Parathyroid adenoma (tissue), 2 donors: Measurements from ENCODE around the gene CEP128.

Experiments
- H2AFZ ChIP-seq: fragments of 300-600 bp; sonication (generic); one replicate; pipeline ENCODE4 v1.7.0; 2017; ENCODE audit warnings: antibody characterized with exemption, mild to moderate bottlenecking
- H3K27ac ChIP-seq: fragments of 300-600 bp; sonication (generic); one replicate; pipeline ENCODE4 v1.7.0; 2017
- H3K27me3 ChIP-seq: fragments of 300-600 bp; sonication (generic); one replicate; pipeline ENCODE4 v1.7.0; 2017; ENCODE audit warnings: low read length; ENCODE audit not compliant: control insufficient read depth, insufficient read depth
- H3K36me3 ChIP-seq: fragments of 300-600 bp; sonication (generic); one replicate; pipeline ENCODE4 v1.7.0; 2017; ENCODE audit warnings: low read length; ENCODE audit not compliant: control insufficient read depth, insufficient read depth
- H3K4me1 ChIP-seq: fragments of 300-600 bp; sonication (generic); one replicate; pipeline ENCODE4 v1.7.0; 2017; ENCODE audit warnings: control low read depth
- H3K4me2 ChIP-seq: fragments of 300-600 bp; sonication (generic); one replicate; pipeline ENCODE4 v1.7.0; 2017; ENCODE audit warnings: low read length
- H3K4me3 ChIP-seq: fragments of 300-600 bp; sonication (generic); one replicate; pipeline ENCODE4 v1.7.0; 2017; ENCODE audit warnings: low read depth, low read length
- H3K79me2 ChIP-seq: fragments of 300-600 bp; sonication (generic); one replicate; pipeline ENCODE4 v1.7.0; 2017; ENCODE audit warnings: control low read depth
- H3K9ac ChIP-seq: fragments of 300-600 bp; sonication (generic); one replicate; pipeline ENCODE4 v1.7.0; 2017; ENCODE audit warnings: mild to moderate bottlenecking
- H3K9me3 ChIP-seq: fragments of 300-600 bp; sonication (generic); one replicate; pipeline ENCODE4 v1.7.0; 2017; ENCODE audit warnings: low read length; ENCODE audit not compliant: control insufficient read depth
- TF ChIP-seq, protein P1 (sequence below): fragments of 300-600 bp; sonication (generic); IDR thresholded peaks from one replicate; pipeline ENCODE4 v1.7.0; 2017; ENCODE audit warnings: antibody characterized with exemption, mild to moderate bottlenecking
- donor health status: primary hyperparathyroidism.

Gene CEP128

DNA sequence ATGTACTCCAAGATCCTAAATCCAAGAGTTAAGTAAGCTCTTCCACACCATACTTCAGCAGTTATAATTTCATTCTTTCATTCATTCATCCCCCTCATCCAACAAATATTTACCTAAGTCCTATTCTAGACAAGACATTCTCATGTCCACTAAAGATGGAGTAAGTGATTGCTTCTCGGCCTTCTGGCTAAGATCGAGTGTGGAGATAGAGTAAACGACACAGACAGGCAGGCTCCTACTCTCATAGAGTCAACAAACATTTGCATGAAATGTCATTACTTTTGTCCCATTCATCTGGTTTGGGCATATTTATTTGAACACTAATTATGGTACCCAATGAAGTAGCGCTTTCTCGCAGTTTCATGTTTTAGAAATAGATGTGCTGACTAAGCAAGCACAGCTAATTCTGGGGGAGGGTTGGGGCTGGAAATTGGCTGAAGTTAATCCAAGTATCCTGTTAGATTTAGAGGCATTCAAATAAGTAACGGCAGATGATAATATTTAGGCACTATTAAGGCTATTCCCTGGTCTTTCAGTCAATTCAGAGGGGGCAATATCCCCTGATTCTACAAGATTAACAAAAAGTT lies 176.5 kb downstream of the CEP128 start:
- no peak overlapping the region for H2AFZ ChIP-seq
- H3K4me3 ChIP-seq = no peak overlapping the region
- H3K27me3 ChIP-seq = no peaks in the 10 kb centered on the region
- TF ChIP-seq, protein P1, sequence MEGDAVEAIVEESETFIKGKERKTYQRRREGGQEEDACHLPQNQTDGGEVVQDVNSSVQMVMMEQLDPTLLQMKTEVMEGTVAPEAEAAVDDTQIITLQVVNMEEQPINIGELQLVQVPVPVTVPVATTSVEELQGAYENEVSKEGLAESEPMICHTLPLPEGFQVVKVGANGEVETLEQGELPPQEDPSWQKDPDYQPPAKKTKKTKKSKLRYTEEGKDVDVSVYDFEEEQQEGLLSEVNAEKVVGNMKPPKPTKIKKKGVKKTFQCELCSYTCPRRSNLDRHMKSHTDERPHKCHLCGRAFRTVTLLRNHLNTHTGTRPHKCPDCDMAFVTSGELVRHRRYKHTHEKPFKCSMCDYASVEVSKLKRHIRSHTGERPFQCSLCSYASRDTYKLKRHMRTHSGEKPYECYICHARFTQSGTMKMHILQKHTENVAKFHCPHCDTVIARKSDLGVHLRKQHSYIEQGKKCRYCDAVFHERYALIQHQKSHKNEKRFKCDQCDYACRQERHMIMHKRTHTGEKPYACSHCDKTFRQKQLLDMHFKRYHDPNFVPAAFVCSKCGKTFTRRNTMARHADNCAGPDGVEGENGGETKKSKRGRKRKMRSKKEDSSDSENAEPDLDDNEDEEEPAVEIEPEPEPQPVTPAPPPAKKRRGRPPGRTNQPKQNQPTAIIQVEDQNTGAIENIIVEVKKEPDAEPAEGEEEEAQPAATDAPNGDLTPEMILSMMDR = no peak
- no peaks in the 10 kb centered on the region for H3K79me2 ChIP-seq
- no peaks in the 10 kb centered on the region for H3K36me3 ChIP-seq
- no peaks in the 10 kb centered on the region for H3K9me3 ChIP-seq
- no peak overlapping the region for H3K9ac ChIP-seq
- no peak overlapping the region for H3K27ac ChIP-seq
- peaks cover 2% of the 10 kb centered on the region for H3K4me1 ChIP-seq
- no peak overlapping the region for H3K4me2 ChIP-seq

DNA sequence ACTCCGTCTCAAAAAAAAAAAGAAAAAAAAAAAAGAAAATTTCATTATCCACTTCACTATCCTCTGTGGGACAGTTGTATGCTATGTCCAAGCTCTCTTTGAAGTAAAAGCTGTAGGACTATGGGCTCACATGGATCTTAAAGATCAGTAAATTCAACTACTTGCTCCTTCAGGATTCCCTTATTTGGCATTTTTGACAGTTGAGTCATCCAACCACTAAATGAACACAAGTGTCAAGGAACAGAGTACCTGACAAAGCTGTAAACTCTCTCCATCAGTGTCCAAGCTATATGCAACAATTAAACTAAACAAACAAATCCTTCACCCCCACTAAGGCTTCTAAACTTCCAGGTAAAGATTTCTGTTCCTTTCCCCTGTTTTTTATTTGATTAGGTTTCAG lies 177.0 kb downstream of the CEP128 start:
- Histone ChIP-seq H2AFZ (no peak overlapping the region), H3K27ac (no peak overlapping the region), H3K9ac (no peak overlapping the region), H3K4me3 (no peak overlapping the region), H3K36me3 (no peaks in the 10 kb centered on the region), H3K4me2 (no peak overlapping the region), H3K4me1 (peaks cover 2% of the 10 kb centered on the region), H3K27me3 (no peaks in the 10 kb centered on the region), H3K79me2 (no peaks in the 10 kb centered on the region), H3K9me3 (no peaks in the 10 kb centered on the region)
- TF ChIP-seq, protein P1 = no peak

DNA sequence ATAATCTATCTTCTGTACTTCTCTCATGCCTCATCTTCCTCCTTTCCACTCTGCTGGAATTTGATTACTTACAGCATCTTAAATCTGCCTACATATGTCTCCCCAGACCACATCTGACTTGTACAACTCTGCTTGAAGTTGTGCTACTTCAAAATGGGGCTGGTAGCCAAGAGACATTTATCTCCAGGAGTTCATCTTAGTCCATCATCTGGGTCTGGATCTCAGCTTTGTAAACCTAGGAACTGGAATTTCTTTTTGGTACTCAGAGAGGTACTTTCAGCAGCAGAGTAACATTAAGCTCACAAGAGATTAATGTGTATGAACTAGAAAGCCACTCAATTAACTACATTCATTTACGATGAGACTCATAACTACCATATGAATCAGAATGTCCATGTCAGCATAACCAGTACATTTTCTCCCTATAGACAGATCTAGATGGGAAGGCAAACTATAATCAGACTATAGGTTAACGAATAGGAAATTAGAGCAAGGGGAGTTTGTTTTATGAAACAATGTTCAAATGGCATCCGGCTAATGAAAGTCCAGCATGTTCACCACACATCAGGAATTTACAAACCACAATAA lies 178.8 kb downstream of the CEP128 start:
- Histone ChIP-seq H2AFZ (no peak overlapping the region), H3K9me3 (no peaks in the 10 kb centered on the region), H3K27ac (no peak overlapping the region), H3K27me3 (no peaks in the 10 kb centered on the region), H3K4me2 (no peak overlapping the region), H3K4me1 (peaks cover 2% of the 10 kb centered on the region), H3K4me3 (no peak overlapping the region), H3K9ac (no peak overlapping the region), H3K79me2 (no peaks in the 10 kb centered on the region), H3K36me3 (no peaks in the 10 kb centered on the region)
- TF ChIP-seq, protein P1 = no peak

DNA sequence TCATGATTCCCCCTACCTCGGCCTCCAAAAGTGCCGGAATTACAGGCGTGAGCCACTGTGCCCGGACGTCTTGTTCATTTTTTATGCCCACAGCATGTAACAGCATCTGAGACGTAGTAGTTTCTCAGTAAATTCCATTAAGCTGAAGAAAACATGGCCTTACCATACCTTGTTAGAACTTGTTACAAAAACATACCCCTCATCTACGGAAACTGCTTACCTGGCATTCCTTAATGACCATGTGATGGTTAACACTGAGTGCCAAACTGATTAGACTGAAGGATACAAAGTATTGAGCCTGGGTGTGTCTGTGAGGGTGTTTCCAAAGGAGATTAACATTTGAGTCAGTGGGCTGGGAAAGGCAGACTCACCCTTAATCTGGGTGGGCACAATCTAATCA lies 186.8 kb downstream of the CEP128 start:
- Histone ChIP-seq H3K27me3 (no peaks in the 10 kb centered on the region), H3K4me3 (no peak overlapping the region), H3K9ac (no peak overlapping the region), H2AFZ (no peak overlapping the region), H3K36me3 (no peaks in the 10 kb centered on the region), H3K9me3 (no peaks in the 10 kb centered on the region), H3K27ac (no peak overlapping the region), H3K79me2 (no peaks in the 10 kb centered on the region), H3K4me2 (no peak overlapping the region), H3K4me1 (no peaks in the 10 kb centered on the region)
- TF ChIP-seq, protein P1 = no peak

DNA sequence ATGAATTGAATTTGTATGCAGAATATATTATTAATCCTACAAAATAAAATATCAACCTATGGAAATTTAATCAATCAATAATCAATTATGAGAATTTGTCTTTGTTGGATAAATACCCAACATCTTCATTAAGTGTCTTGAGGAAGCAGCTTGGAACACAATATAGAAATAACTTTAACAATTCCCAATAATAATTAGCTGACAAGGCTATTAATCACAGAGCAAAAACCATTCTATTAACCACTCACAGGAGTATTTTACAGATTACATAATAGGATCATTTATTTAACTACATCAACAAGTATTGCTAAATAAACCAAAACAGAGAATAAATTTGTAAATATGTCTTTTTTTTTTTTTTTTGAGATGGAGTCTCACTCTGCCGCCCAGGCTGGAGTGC lies 190.3 kb downstream of the CEP128 start:
- Histone ChIP-seq H3K4me1 (no peaks in the 10 kb centered on the region), H3K4me2 (no peak overlapping the region), H2AFZ (no peak overlapping the region), H3K9ac (no peak overlapping the region), H3K4me3 (no peak overlapping the region), H3K27me3 (no peaks in the 10 kb centered on the region), H3K27ac (no peak overlapping the region), H3K9me3 (no peaks in the 10 kb centered on the region), H3K36me3 (no peaks in the 10 kb centered on the region), H3K79me2 (no peaks in the 10 kb centered on the region)
- TF ChIP-seq, protein P1 = no peak
